ENCODE results near the gene UNC93B1.

UNC93B1 gene

GRCh38 chr11:68014157-68014946, 10.5 kb upstream of the UNC93B1 start:
- DNase-seq (ENCODE audit: low spot score), result peak; percentile 93
- H3K27ac ChIP-seq, result peak overlapping the region; percentile 88 to 99

GRCh38 chr11:68013611-68014156, 9.8 kb upstream of the UNC93B1 start:
- no peak for DNase-seq (ENCODE audit: low spot score)
- Histone ChIP-seq H3K4me3 (peak overlapping the region; percentile 39), H3K27ac (peak overlapping the region; percentile 88 to 99)
- TF ChIP-seq CTCF (IDR thresholded peaks at IDR 0.05), result no peak

More at GRCh38 chr11:68014157-68014946, 10.5 kb upstream of the UNC93B1 start:
- H3K4me3 ChIP-seq, result peak overlapping the region; percentile 39
- no peak for TF ChIP-seq CTCF (IDR thresholded peaks at IDR 0.05)

GRCh38 chr11:68012843-68013610, 9.1 kb upstream of the UNC93B1 start:
- peak; percentile 93 for DNase-seq (ENCODE audit: low spot score)
- TF ChIP-seq CTCF (IDR thresholded peaks at IDR 0.05), result no peak
- Histone ChIP-seq H3K27ac (peak overlapping the region; percentile 88 to 99), H3K4me3 (peak overlapping the region; percentile 39)

GRCh38 chr11:68012044-68012842, 8.3 kb upstream of the UNC93B1 start:
- TF ChIP-seq CTCF (IDR thresholded peaks at IDR 0.05), result no peak
- DNase-seq (ENCODE audit: low spot score), result no peak
- H3K4me3 ChIP-seq, result no peak overlapping the region
- peak overlapping the region; percentile 88 to 99 for H3K27ac ChIP-seq

GRCh38 chr11:68011051-68011943, 7.4 kb upstream of the UNC93B1 start:
- no peak for DNase-seq (ENCODE audit: low spot score)
- TF ChIP-seq CTCF (IDR thresholded peaks at IDR 0.05), result no peak
- peak overlapping the region; percentile 70 for H3K4me3 ChIP-seq
- peak overlapping the region; percentile 88 to 99 for H3K27ac ChIP-seq
